GM18870 (cell line): ENCODE measurements around the gene FOXR1.

Source experiments
- ATAC-seq: cut with Tn5 transposase; IDR thresholded peaks from one replicate; pipeline ENCODE4 v1.9.1; 2021; ENCODE audit warnings: moderate library complexity; ENCODE audit not compliant: unreplicated experiment

Gene FOXR1

GRCh38 chr11:119025541-119025940 lies 54.0 kb downstream of the FOXR1 start:
- ATAC-seq = no peak

- ATAC-seq = no peak
These were observed 54.6 kb downstream of the FOXR1 start for GRCh38 chr11:119025978-119026766.

GRCh38 chr11:119026970-119027369 lies 55.4 kb downstream of the FOXR1 start:
- ATAC-seq = no peak

GRCh38 chr11:119027561-119028345 lies 56.2 kb downstream of the FOXR1 start:
- ATAC-seq = no peak

DNA sequence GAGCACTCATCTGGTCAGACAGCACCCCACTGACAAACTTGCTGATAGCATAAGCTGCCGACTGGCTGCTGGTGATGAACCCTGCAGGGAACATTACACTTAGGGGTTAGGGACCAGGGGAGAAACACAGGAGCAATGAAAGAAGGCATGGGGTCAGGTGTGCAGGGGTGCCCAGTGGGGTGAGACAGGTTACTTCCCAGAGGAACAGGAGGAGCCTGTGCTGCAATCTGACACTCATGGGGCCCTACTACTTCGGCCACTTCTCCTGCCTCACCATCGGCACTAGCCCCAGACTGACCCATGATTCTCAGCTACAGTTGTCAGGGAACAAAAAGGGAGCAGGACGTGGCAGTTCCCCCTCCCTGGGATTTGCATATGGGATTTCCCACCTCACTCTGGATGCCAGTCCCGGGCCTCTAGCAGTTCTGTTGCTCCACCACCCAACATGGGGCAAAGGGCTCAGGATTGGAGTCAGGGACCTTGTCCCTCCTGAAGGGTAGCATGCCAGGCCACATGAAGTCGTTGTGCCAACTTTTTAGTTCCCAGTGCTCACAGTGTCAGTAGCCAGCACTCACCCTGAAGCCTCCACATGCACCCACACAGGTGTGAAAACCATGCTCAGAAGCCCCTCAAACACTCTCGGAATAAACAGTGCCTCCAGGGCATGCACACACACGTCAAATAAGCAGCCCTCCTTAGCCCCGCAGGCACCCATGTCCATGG lies 56.9 kb downstream of the FOXR1 start:
- no peak for ATAC-seq

GRCh38 chr11:119029069-119029339 lies 57.4 kb downstream of the FOXR1 start:
- ATAC-seq = no peak

DNA sequence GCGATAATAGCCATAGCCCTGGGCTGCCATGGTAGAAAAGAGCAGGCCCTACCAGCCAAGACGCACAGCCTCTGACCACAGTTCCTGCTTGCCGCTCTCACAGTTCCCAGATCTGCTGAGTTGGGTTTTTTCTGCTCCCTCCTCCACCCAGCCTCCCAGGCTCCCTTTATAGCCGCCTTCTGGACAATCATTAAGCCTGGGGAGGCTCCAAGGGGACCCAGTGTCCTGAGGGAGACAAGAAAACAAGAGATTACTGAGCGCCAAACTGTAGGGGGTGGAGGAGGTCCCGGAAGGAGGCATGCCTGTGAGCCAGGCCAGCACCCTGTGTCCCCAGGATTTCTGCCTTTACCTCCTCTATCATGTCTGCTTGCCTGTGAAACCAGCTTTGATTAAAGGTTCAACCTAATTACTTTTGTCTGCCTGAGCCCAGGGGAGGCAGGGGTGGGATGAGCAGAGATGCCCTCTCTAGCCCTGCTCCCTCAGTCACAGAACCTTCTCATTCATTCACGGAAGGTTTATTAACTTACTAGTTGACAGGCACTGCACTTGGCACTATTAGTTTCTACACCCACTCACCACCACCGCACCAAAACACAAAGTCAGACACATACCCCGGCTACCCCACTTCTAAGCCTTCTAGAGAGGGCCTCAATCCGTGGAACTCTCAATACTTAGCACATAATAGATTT lies 57.9 kb downstream of the FOXR1 start:
- ATAC-seq = no peak

DNA sequence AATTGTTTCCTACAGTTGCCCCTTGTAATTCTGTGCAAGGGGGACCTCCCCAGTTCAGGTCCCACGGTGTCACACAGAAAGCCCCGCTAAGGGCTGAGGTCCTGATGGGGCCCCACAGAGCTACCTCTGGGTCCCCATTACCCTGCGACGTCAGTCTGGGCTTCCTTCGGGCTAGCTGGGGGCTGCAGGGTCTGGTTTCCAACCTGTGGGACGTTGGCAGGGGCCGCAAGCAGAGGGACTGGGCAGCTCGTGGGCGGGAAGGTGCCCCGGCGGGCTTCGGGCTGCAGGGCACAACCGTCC lies 58.4 kb downstream of the FOXR1 start:
- ATAC-seq = no peak

GRCh38 chr11:119030329-119031047 lies 58.9 kb downstream of the FOXR1 start, which contains the start of gene SLC37A4:
TSS of gene SLC37A4 (minus strand) at chr11:119030877.
- peak; percentile 85 for ATAC-seq
